ENCODE results near the gene CPEB1.

The CPEB1 gene

DNA sequence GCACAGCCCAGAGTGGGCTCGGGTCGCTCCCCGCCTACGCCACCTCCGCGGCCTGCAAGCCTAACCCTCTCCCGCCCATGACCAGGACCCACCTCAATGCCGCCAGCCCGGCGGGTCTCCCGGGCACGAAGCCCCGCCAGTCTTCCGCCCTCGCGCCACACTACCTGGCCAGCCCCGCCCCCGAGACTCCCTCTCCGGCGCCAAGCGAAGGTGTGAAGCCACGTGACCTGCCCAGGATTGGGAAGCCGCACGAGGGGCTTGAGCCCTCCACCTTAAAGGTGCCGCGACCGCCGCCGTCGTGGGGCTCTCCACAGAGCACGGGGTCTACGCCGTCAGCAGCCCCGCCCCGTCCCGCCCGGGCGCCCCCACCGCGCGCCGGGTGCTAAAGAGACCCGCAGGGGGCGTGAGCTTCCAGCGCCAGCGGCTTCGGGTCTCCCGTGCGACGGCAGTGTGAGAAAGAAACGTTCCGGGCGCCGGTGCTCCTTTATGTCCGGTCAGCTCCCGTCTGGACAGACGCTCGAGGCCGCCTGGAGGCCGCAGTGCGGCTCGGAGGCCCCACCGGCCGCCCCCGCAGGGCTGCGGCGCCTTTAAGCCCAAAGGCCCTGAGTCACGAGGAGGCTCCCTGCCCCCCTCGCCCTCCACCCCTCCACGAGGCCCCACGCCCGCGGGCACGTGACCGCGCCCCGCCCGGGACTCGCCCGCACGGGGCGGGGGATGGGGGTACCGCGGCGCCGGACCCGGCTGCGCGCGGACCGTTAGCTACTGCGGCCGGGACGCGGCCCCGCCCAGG lies at the start of gene CPEB1:
Gene CPEB1 (minus strand): TSS at position 319 of the 790 bp plus-strand sequence. CDS start 18,904 bp downstream, outside the sequence.
- H3K9me3 Mint-ChIP-seq: no peaks in the 10 kb centered on the region
- DNase-seq (ENCODE audit: low spot score in 2 of 2) (no peak), ATAC-seq (peak; percentile 68)
- no peaks in the 10 kb centered on the region for H3K4me1 Mint-ChIP-seq
- peak within 1 kb of the TSS; percentile 45 for H3K4me3 Mint-ChIP-seq
- H3K36me3 Mint-ChIP-seq: no peaks in the 10 kb centered on the region
- H3K27ac Mint-ChIP-seq: no peak within 1 kb of the TSS

DNA sequence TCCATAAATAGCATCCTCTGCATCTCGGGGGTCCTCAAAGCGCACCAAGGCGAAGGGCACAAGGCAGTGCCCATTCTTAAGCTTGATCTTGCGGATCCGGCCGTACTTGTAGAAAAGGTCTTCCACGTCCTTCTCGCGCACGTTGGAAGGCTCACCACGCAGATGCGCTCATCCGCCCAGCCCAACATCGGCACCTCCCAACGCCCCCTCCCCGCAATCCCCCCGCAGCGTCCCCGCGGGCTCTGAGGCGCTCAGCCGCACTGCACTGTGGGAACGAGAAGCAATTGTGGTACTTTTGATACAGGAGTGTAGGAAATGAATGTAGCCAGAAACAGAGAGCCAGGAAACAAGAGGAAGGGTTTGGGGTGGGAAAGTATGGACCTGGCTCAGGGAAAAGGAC lies 45.0 kb upstream of the CPEB1 start:
- no peak for DNase-seq (ENCODE audit: low spot score in 2 of 2)
- no peaks in the 10 kb centered on the region for H3K4me1 Mint-ChIP-seq
- no peaks in the 10 kb centered on the region for H3K36me3 Mint-ChIP-seq
- no peak overlapping the region for H3K4me3 Mint-ChIP-seq
- no peak overlapping the region for H3K27ac Mint-ChIP-seq
- no peak for ATAC-seq
- H3K9me3 Mint-ChIP-seq: no peaks in the 10 kb centered on the region

GRCh38 chr15:82689147-82689546 lies 42.0 kb upstream of the CPEB1 start:
- H3K9me3 Mint-ChIP-seq: no peaks in the 10 kb centered on the region
- H3K4me1 Mint-ChIP-seq: no peaks in the 10 kb centered on the region
- H3K4me3 Mint-ChIP-seq: no peak overlapping the region
- DNase-seq (ENCODE audit: low spot score in 2 of 2): no peak
- H3K27ac Mint-ChIP-seq: no peak overlapping the region
- no peak for ATAC-seq
- H3K36me3 Mint-ChIP-seq: no peaks in the 10 kb centered on the region

GRCh38 chr15:82688691-82689090 lies 41.5 kb upstream of the CPEB1 start:
- Mint-ChIP-seq H3K27ac (no peak overlapping the region), H3K4me3 (no peak overlapping the region), H3K36me3 (no peaks in the 10 kb centered on the region), H3K4me1 (no peaks in the 10 kb centered on the region), H3K9me3 (no peaks in the 10 kb centered on the region)
- ATAC-seq: no peak
- DNase-seq (ENCODE audit: low spot score in 2 of 2): no peak

DNA sequence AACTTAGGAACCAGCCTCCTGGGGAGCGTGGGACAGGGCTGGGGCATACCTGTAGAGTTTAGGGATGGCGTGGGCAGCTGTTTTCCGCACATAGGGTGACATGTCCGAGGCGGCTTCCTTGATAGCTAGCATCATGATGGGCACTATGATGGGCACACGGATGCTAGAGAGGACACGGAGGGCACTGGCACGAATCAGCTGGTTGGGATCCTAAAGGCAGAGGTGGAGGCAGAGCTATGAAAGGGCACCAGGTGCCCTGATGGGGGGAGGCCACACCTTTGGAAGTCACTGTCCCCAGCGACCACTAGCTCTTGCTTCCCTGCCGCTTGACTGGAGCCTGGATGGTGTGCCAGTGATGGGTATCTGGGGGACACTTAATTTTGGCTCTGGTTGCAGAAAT lies 34.2 kb upstream of the CPEB1 start:
- DNase-seq (ENCODE audit: low spot score in 2 of 2): no peak
- Mint-ChIP-seq H3K27ac (no peak overlapping the region), H3K36me3 (peaks cover 7% of the 10 kb centered on the region), H3K4me1 (peaks cover 17% of the 10 kb centered on the region), H3K9me3 (no peaks in the 10 kb centered on the region), H3K4me3 (peak overlapping the region; percentile 82)
- no peak for ATAC-seq

GRCh38 chr15:82680200-82681102 lies 33.3 kb upstream of the CPEB1 start:
- H3K9me3 Mint-ChIP-seq: no peaks in the 10 kb centered on the region
- no peak overlapping the region for H3K27ac Mint-ChIP-seq
- peaks cover 17% of the 10 kb centered on the region for H3K4me1 Mint-ChIP-seq
- peak overlapping the region; percentile 82 for H3K4me3 Mint-ChIP-seq
- DNase-seq (ENCODE audit: low spot score in 2 of 2) (peak; percentile 28 to 71), ATAC-seq (peak; percentile 89)
- peaks cover 7% of the 10 kb centered on the region for H3K36me3 Mint-ChIP-seq

DNA sequence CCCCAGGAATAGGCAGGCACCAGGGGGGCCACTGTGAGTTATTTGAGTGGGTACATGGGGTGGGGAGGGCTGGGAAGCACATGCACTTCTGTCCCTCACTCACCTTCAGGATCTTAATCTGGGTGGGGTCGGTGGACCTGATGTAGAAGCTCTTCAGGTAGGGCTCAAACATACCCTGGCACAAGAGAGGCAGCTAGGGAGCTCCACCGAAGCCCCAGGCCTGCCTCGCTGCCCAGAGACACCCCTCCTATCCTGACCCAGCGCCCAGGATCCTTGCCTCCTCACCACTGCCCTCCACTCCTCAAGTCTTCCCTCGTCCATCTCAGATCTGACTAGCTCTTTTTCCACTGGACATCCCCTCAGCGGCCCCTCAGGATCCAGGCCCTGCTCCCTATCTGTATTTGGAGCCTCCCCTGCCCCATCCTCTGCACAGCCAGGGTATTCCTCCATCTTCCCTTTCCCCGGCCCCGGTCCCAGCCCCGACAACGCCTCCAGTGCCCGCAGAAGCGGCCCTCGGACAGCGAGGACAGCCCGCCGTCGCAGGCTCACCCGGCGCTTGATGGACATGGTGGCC lies 32.5 kb upstream of the CPEB1 start:
- Mint-ChIP-seq H3K4me3 (peak overlapping the region; percentile 82), H3K36me3 (peaks cover 7% of the 10 kb centered on the region), H3K9me3 (no peaks in the 10 kb centered on the region), H3K4me1 (peaks cover 17% of the 10 kb centered on the region), H3K27ac (no peak overlapping the region)
- DNase-seq (ENCODE audit: low spot score in 2 of 2) (no peak), ATAC-seq (no peak)

GRCh38 chr15:82677720-82678323 lies 30.7 kb upstream of the CPEB1 start:
- Mint-ChIP-seq H3K9me3 (no peaks in the 10 kb centered on the region), H3K27ac (no peak overlapping the region), H3K4me1 (peaks cover 17% of the 10 kb centered on the region), H3K4me3 (no peak overlapping the region), H3K36me3 (peaks cover 7% of the 10 kb centered on the region)
- DNase-seq (ENCODE audit: low spot score in 2 of 2): no peak
- no peak for ATAC-seq

DNA sequence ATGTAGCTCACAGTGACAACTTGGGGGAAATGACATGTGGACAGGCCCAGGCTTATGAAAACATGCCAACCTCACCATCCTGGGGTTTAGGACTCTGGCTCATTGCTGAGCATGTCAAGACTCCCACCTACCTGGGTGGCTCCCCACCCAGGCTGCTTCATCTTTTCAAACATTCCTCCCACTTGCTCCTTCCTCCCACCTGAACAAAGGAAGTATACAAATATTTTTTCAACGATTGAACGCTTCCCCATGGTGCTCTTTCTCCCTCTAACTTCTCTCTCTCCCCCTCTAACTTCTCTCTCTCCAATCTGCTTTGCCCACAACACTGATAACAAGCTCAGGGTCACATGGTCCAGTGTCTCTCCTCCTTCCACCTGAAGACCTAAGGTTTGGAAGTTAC lies 27.7 kb upstream of the CPEB1 start:
- no peak overlapping the region for H3K27ac Mint-ChIP-seq
- H3K36me3 Mint-ChIP-seq: peaks cover 3% of the 10 kb centered on the region
- DNase-seq (ENCODE audit: low spot score in 2 of 2): no peak
- ATAC-seq: no peak
- H3K9me3 Mint-ChIP-seq: no peaks in the 10 kb centered on the region
- peaks cover 3% of the 10 kb centered on the region for H3K4me1 Mint-ChIP-seq
- no peak overlapping the region for H3K4me3 Mint-ChIP-seq

DNA sequence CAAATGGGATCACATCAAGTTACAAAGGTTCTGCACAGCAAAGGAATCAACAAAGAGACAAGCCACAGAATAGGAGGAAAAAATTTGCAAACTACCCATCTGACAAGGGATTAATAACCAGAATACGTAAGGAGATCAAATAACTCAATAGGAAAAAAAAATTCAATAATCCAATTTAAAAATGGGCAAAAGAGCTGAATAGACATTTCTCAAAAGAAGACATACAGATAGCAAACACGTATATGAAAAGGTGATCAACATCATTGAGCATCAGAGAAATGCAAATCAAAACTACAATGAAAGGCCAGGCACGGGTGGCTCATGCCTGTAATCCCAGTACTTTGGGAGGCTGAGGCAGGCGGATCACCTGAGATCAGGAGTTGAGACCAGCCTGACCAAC lies 23.5 kb upstream of the CPEB1 start:
- H3K9me3 Mint-ChIP-seq: no peaks in the 10 kb centered on the region
- H3K4me1 Mint-ChIP-seq: no peaks in the 10 kb centered on the region
- no peak for ATAC-seq
- no peak overlapping the region for H3K27ac Mint-ChIP-seq
- DNase-seq (ENCODE audit: low spot score in 2 of 2): no peak
- H3K36me3 Mint-ChIP-seq: no peaks in the 10 kb centered on the region
- no peak overlapping the region for H3K4me3 Mint-ChIP-seq

DNA sequence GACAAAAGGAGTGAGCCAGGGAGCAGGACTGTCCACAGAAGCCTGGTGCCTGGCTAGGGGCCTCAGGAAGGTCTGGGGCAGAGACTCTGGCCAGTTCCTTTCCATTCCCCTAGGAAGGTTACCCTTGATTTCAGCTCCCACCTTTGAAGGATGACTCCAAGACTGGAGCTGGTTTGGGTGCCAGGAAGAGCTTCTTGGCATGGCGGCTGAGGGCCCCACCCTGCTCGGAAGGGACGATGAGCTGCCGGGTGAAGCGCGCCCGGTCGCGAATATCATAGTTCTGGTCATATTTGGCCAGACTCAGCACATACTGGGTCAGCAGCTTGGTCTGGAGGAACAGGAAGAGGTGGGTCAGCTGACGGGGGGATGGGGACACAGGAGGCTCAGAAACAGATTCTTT lies 19.4 kb upstream of the CPEB1 start:
- no peak for ATAC-seq
- no peaks in the 10 kb centered on the region for H3K4me1 Mint-ChIP-seq
- no peak for DNase-seq (ENCODE audit: low spot score in 2 of 2)
- H3K27ac Mint-ChIP-seq: no peak overlapping the region
- H3K9me3 Mint-ChIP-seq: no peaks in the 10 kb centered on the region
- no peaks in the 10 kb centered on the region for H3K36me3 Mint-ChIP-seq
- H3K4me3 Mint-ChIP-seq: no peak overlapping the region

- Mint-ChIP-seq H3K4me3 (no peak overlapping the region), H3K27ac (no peak overlapping the region), H3K4me1 (no peaks in the 10 kb centered on the region), H3K36me3 (no peaks in the 10 kb centered on the region), H3K9me3 (no peaks in the 10 kb centered on the region)
- no peak for DNase-seq (ENCODE audit: low spot score in 2 of 2)
- ATAC-seq: no peak
Measured at GRCh38 chr15:82664021-82664420, 16.9 kb upstream of the CPEB1 start.

GRCh38 chr15:82663186-82663600 lies 16.0 kb upstream of the CPEB1 start:
- H3K27ac Mint-ChIP-seq: no peak overlapping the region
- no peaks in the 10 kb centered on the region for H3K36me3 Mint-ChIP-seq
- ATAC-seq: no peak
- DNase-seq (ENCODE audit: low spot score in 2 of 2): peak; percentile 28 to 61
- no peaks in the 10 kb centered on the region for H3K9me3 Mint-ChIP-seq
- no peak overlapping the region for H3K4me3 Mint-ChIP-seq
- H3K4me1 Mint-ChIP-seq: no peaks in the 10 kb centered on the region

GRCh38 chr15:82662641-82663040 lies 15.5 kb upstream of the CPEB1 start:
- H3K4me3 Mint-ChIP-seq: no peak overlapping the region
- no peak for ATAC-seq

DNA sequence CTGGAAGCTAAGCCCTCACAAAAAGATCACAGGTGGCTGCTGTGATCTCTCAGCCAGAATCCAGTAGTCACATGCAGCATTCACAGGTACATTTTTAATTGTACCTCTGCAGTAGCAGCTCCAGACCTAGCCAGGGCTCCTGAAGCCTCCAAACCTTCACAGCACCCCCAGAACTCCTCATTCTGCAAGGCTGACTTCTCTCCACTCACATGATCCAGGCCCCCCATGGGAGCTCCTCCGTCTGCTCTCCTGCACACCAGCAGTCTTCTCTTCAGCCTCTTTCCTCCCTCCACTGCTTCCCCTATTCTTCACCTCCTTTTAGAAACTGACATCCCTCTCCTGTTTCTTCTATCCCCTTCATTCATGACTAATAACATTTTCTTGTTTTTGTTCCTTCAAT lies 13.2 kb upstream of the CPEB1 start:
- no peaks in the 10 kb centered on the region for H3K4me1 Mint-ChIP-seq
- H3K27ac Mint-ChIP-seq: no peak overlapping the region
- no peaks in the 10 kb centered on the region for H3K36me3 Mint-ChIP-seq
- ATAC-seq (no peak), DNase-seq (ENCODE audit: low spot score in 2 of 2) (no peak)
- H3K4me3 Mint-ChIP-seq: no peak overlapping the region
- no peaks in the 10 kb centered on the region for H3K9me3 Mint-ChIP-seq

More at GRCh38 chr15:82662641-82663040, 15.5 kb upstream of the CPEB1 start:
- Mint-ChIP-seq H3K9me3 (no peaks in the 10 kb centered on the region), H3K36me3 (no peaks in the 10 kb centered on the region), H3K4me1 (no peaks in the 10 kb centered on the region), H3K27ac (no peak overlapping the region)
- DNase-seq (ENCODE audit: low spot score in 2 of 2): no peak
